GM18502 (cell line): ENCODE data around the gene ADIRF.
"Not testable (repeated sequence)": the region's sequence is repeated elsewhere in the genome, so short reads cannot be mapped to it uniquely, and the experiment has no call there.

Experiments used
- ATAC-seq: cut with Tn5 transposase; IDR thresholded peaks from one replicate; pipeline ENCODE4 v1.9.1; 2021; ENCODE audit warnings: mild to moderate bottlenecking; ENCODE audit not compliant: unreplicated experiment, poor library complexity

ADIRF gene

DNA sequence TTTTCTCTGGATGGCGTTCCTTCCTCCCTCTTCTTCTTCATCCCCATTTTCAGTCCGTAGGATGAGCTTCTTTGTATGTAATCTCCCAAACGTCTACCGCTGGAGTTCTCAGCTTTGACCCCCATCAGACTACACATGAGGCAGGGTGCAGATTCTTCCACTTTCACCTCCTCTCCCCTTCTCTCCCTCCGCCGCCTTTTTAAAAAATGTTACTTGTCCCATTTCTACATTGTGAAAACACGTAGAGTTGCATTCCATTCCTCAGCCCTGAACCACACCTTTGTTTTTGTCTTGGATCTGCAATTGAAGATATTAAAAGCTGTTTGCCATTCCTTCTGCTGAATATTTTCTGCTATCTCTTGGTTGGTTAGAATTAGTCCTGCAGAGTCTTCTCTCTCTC lies 6.2 kb downstream of the ADIRF start:
- no peak for ATAC-seq

GRCh38 chr10:86976362-86977056 lies 8.2 kb downstream of the ADIRF start:
- ATAC-seq: no peak

- ATAC-seq: not testable (repeated sequence)
Observed at GRCh38 chr10:86978457-86978856, 10.2 kb downstream of the ADIRF start.

DNA sequence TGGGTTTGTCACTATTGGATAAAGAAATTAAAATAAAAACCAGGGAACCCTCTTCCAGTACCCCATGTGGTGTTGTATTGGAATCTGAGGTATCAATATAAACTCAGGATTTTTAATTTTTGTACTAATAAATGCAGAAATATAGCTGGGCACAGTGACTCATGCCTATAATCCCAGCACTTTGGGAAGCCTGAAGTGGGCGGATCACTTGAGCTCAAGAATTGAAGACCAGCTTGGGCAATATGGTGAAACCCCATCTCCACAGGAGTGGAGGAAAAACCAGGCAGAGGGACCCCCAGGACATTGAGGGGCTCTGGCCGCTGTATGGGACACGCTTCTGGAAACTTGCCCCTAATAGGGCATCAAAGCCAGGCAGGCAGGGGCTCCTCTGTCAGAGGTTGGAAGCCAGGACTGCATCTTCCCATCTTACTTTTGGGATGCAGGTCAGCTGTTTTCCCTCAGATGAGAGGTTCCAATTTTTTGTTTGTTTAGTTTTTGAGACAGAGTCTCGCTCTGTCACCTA lies 11.1 kb downstream of the ADIRF start:
- ATAC-seq: no peak

GRCh38 chr10:86979977-86980448 lies 11.7 kb downstream of the ADIRF start:
- no peak for ATAC-seq

- ATAC-seq: not testable (repeated sequence)
Observed at GRCh38 chr10:86981020-86981419, 12.7 kb downstream of the ADIRF start.

DNA sequence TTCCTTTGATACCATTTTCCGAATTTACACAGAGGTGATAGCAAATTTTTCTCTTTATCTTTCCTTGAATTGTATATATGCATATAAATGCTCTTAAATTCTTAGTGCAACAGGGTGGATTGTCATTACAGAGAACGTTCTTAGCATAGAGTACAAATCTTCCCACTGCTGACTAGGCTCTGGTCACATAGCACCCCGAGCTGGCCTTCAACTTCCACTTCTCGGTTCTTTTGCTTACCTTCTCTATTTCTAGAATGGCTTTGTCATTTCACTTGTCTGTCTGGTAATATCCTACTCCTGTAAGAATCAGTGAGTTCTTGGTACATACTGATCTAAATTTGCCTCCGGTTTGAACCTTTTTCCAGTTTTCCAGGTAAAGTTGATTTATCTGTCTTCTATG lies 13.4 kb downstream of the ADIRF start:
- no peak for ATAC-seq

DNA sequence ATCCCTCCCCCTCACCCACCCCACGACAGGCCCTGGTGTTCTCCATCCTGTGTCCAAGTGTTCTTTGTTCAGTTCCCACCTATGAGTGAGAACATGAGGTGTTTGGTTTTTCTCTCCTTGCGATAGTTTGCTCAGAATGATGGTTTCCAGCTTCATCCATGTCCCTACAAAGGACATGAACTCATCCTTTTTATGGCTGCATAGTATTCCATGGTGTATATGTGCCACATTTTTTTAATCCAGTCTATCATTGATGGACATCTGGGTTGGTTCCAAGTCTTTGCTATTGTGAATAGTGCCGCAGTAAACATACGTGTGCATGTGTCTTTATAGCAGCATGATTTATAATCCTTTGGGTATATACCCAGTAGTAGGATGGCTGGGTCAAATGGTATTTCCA lies 16.2 kb downstream of the ADIRF start:
- ATAC-seq: not testable (repeated sequence)

- no peak for ATAC-seq
Observed at GRCh38 chr10:86988520-86988919, 20.2 kb downstream of the ADIRF start.

- not testable (repeated sequence) for ATAC-seq
Observed at GRCh38 chr10:86991362-86991761, 23.1 kb downstream of the ADIRF start.

GRCh38 chr10:86992456-86992855 lies 24.2 kb downstream of the ADIRF start:
- no peak for ATAC-seq

- ATAC-seq: no peak
Observed at GRCh38 chr10:86992929-86993328, 24.6 kb downstream of the ADIRF start.

- ATAC-seq: not testable (repeated sequence)
Observed at GRCh38 chr10:86999802-87000403, 31.6 kb downstream of the ADIRF start.

DNA sequence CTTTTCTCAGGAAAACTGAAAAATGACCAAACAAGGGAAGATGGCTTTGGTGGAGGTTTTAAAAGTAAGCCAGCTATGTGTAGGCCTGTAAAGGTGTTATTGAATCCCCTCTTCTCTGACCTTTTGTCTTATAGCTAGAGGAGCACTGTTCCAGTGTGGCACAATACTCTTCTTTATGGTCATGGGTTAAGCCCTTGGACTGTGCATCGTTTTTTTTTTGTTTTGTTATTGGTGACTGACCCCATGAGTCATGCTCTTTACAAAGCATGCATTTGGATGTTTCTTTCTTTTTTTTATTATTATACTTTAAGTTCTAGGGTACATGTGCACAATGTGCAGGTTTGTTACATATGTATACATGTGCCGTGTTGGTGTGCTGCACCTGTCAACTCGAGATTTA lies 32.2 kb downstream of the ADIRF start:
- ATAC-seq: no peak

DNA sequence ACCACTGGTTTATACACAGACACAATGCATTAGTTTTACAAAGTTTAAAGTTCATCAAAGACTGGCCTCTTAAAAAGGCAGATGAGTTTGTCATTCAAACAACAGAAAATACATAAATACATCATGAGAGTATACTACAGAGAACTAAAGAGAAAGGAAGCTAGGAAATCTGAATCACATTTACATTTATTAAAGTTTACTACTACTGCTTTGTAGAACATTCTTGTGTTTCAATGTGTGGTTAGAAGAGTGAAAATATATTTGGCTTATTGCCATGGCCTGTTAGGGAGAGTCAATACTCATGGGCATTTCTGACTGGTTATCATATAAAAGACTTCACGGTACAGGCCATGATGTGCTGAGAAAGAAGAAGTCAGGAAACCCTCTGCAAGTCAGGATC lies 38.8 kb downstream of the ADIRF start:
- not testable (repeated sequence) for ATAC-seq

- not testable (repeated sequence) for ATAC-seq
Observed at GRCh38 chr10:87007674-87008073, 39.4 kb downstream of the ADIRF start.

DNA sequence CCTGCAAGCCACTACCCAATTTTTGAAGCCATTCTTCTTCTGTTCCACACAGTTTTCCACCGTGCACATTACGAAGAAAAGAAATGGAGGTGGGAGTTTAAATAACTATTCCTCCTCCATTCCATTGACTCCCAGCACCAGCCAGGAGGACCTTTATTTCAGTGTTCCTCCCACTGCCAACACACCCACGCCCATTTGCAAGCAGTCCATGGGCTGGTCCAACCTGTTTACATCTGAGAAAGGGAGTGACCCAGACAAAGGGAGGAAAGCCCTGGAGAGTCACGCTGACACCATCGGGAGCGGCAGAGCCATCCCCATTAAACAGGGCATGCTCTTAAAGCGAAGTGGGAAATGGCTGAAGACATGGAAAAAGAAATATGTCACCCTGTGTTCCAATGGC lies 40.0 kb downstream of the ADIRF start:
- ATAC-seq: not testable (repeated sequence)

GRCh38 chr10:87009134-87009696 lies 40.9 kb downstream of the ADIRF start:
- ATAC-seq: not testable (repeated sequence)

- not testable (repeated sequence) for ATAC-seq
Observed at GRCh38 chr10:87013528-87013927, 45.2 kb downstream of the ADIRF start.

- not testable (repeated sequence) for ATAC-seq
Observed at GRCh38 chr10:87014986-87015716, 46.9 kb downstream of the ADIRF start.

GRCh38 chr10:87018127-87018526 lies 49.8 kb downstream of the ADIRF start:
- ATAC-seq: not testable (repeated sequence)
